ENCODE results near the gene ANKRD13D. TPM values are rescaled to one million over a fixed set of nuclear protein-coding genes. Genes with fewer than 3 reads are reported as not detected.

ANKRD13D gene
- total RNA-seq, 1 experiment from 2014 or later: 28.5 TPM

GRCh38 chr11:67302571-67303131, 13.5 kb downstream of the ANKRD13D start:
- peak; percentile 14 for DNase-seq (ENCODE audit: low read depth)

GRCh38 chr11:67303132-67303834, 14.2 kb downstream of the ANKRD13D start, which contains the start of gene SSH3:
TSS of gene SSH3 (plus strand) at chr11:67303530. CDS start at chr11:67303626, 96 bp downstream.
- peak; percentile 71 for DNase-seq (ENCODE audit: low read depth)

GRCh38 chr11:67303835-67304411, 14.8 kb downstream of the ANKRD13D start:
- peak; percentile 30 for DNase-seq (ENCODE audit: low read depth)

GRCh38 chr11:67304511-67305113, 15.5 kb downstream of the ANKRD13D start:
- DNase-seq (ENCODE audit: low read depth): no peak

- no peak for DNase-seq (ENCODE audit: low read depth)
Measured at GRCh38 chr11:67306769-67307544, 17.9 kb downstream of the ANKRD13D start.

GRCh38 chr11:67307545-67308001, 18.5 kb downstream of the ANKRD13D start:
- no peak for DNase-seq (ENCODE audit: low read depth)

- no peak for DNase-seq (ENCODE audit: low read depth)
Measured at GRCh38 chr11:67308031-67308866, 19.1 kb downstream of the ANKRD13D start.

- DNase-seq (ENCODE audit: low read depth): no peak
Measured at GRCh38 chr11:67309166-67309565, 20.1 kb downstream of the ANKRD13D start.

GRCh38 chr11:67309661-67310061, 20.6 kb downstream of the ANKRD13D start:
- no peak for DNase-seq (ENCODE audit: low read depth)

GRCh38 chr11:67310246-67311050, 21.3 kb downstream of the ANKRD13D start:
- no peak for DNase-seq (ENCODE audit: low read depth)

GRCh38 chr11:67311051-67311555, 22.0 kb downstream of the ANKRD13D start:
- no peak for DNase-seq (ENCODE audit: low read depth)

GRCh38 chr11:67311556-67312082, 22.5 kb downstream of the ANKRD13D start:
- no peak for DNase-seq (ENCODE audit: low read depth)

GRCh38 chr11:67312187-67313021, 23.3 kb downstream of the ANKRD13D start:
- no peak for DNase-seq (ENCODE audit: low read depth)

- no peak for DNase-seq (ENCODE audit: low read depth)
Measured at GRCh38 chr11:67313125-67313890, 24.2 kb downstream of the ANKRD13D start.

- DNase-seq (ENCODE audit: low read depth): no peak
Measured at GRCh38 chr11:67314218-67314617, 25.1 kb downstream of the ANKRD13D start.

GRCh38 chr11:67315325-67315909, 26.3 kb downstream of the ANKRD13D start:
- DNase-seq (ENCODE audit: low read depth): no peak

GRCh38 chr11:67316882-67317204, 27.7 kb downstream of the ANKRD13D start:
- no peak for DNase-seq (ENCODE audit: low read depth)

Data from RPMI7951 (cell line).